Smooth muscle cell (in vitro differentiated cells): ENCODE results near the gene DIP2B. TPM values are rescaled to one million over a fixed set of nuclear protein-coding genes. Genes with fewer than 3 reads are reported as not detected.

ENCODE experiments used
- DNase-seq: peaks from one replicate; lab custom pipeline; 2025; ENCODE audit not compliant: unreplicated experiment; lab: John Stamatoyannopoulos, UW
- H2AFZ ChIP-seq: fragments of 200-600 bp; sonication (generic); 2 replicates; pipeline ENCODE4 v1.6.0; 2016; ENCODE audit warnings: antibody characterized with exemption, low read depth, mild to moderate bottlenecking
- H3F3A ChIP-seq: fragments of 200-600 bp; sonication (generic); 2 replicates; pipeline ENCODE4 v1.6.0; 2017; ENCODE audit warnings: antibody characterized with exemption, low read depth
- H3K27ac ChIP-seq: fragments of 200-600 bp; sonication (generic); 2 replicates; pipeline ENCODE4 v1.5.1; 2016; ENCODE audit warnings: low read depth, mild to moderate bottlenecking
- H3K27me3 ChIP-seq: fragments of 200-600 bp; sonication (generic); 2 replicates; pipeline ENCODE4 v1.6.1; 2016; ENCODE audit warnings: low read depth, mild to moderate bottlenecking
- H3K36me3 ChIP-seq: fragments of 200-600 bp; sonication (generic); 2 replicates; pipeline ENCODE4 v1.5.1; 2016; ENCODE audit warnings: low read depth
- H3K4me1 ChIP-seq: fragments of 200-600 bp; sonication (generic); 2 replicates; pipeline ENCODE4 v1.5.1; 2016; ENCODE audit warnings: low read depth
- H3K4me2 ChIP-seq: fragments of 200-600 bp; sonication (generic); 2 replicates; pipeline ENCODE4 v1.6.0; 2016; ENCODE audit warnings: mild to moderate bottlenecking
- H3K4me3 ChIP-seq: fragments of 200-600 bp; sonication (generic); 2 replicates; pipeline ENCODE4 v1.5.1; 2016; ENCODE audit warnings: mild to moderate bottlenecking
- H3K79me2 ChIP-seq: fragments of 200-600 bp; sonication (generic); 2 replicates; pipeline ENCODE4 v1.6.0; 2016; ENCODE audit warnings: low read depth, mild to moderate bottlenecking
- H3K9ac ChIP-seq: fragments of 200-600 bp; sonication (generic); 2 replicates; pipeline ENCODE4 v1.6.0; 2016; ENCODE audit warnings: low read depth
- H3K9me3 ChIP-seq: fragments of 200-600 bp; sonication (generic); replicated peaks from 2 replicates; pipeline ENCODE4 v1.5.1; 2016; ENCODE audit warnings: low read depth
- H4K20me1 ChIP-seq: fragments of 200-600 bp; sonication (generic); 2 replicates; pipeline ENCODE4 v1.6.0; 2016; ENCODE audit warnings: low read depth
- CTCF ChIP-seq: fragments of 200-600 bp; sonication (generic); IDR thresholded peaks from 2 replicates; pipeline ENCODE4 v1.5.1; 2017; ENCODE audit warnings: borderline replicate concordance, mild to moderate bottlenecking, antibody characterized with exemption; ENCODE audit not compliant: insufficient read depth, poor library complexity, severe bottlenecking
- WGBS: methylation state at CpG from one replicate; pipeline ENCODE4 v1.1.7; 2016; ENCODE audit warnings: low lambda C conversion rate; 5-methylcytosine and 5-hydroxymethylcytosine counted together
- polyA plus RNA-seq: library from polyadenylated mRNA; unstranded; fragments of >200 nt; fragmentation: Nextera tagmentation; extraction: Ambion mirVana; gene quantifications from 2 replicates; pipeline ENCODE4 v1.2.1, GENCODE V29; 2016
- total RNA-seq: library from RNA; depleted of rRNA; stranded (reverse); fragments of >200 nt; gene quantifications from 2 replicates; pipeline ENCODE4 v1.2.3, GENCODE V29; 2014

DIP2B gene
- total and polyA plus RNA-seq, 2 experiments from 2014 or later: 5.8 to 35.2 TPM

- WGBS: 93% methylated on average over 7 of the region's 7 CpGs
- no peak overlapping the region for H3K4me2 ChIP-seq
- H4K20me1 ChIP-seq: no peaks in the 10 kb centered on the region
- TF ChIP-seq CTCF: no peak
- H3K9ac ChIP-seq: no peak overlapping the region
- H3K4me1 ChIP-seq: no peaks in the 10 kb centered on the region
- H2AFZ ChIP-seq: no peak overlapping the region
- no peaks in the 10 kb centered on the region for H3K9me3 ChIP-seq
- H3K36me3 ChIP-seq: no peaks in the 10 kb centered on the region
- DNase-seq: no peak
- H3F3A ChIP-seq: no peaks in the 10 kb centered on the region
- H3K27ac ChIP-seq: no peak overlapping the region
- H3K4me3 ChIP-seq: no peak overlapping the region
- H3K79me2 ChIP-seq: no peaks in the 10 kb centered on the region
- H3K27me3 ChIP-seq: no peaks in the 10 kb centered on the region
Measured at GRCh38 chr12:50728417-50728816, 223.6 kb downstream of the DIP2B start.

- H3K27me3 ChIP-seq: no peaks in the 10 kb centered on the region
Measured at GRCh38 chr12:50728841-50729240, 224.1 kb downstream of the DIP2B start.

GRCh38 chr12:50732591-50732990 is 227.8 kb downstream of the DIP2B start:
- H3K27ac ChIP-seq: peak overlapping the region; percentile 71
- no peak overlapping the region for H3K9ac ChIP-seq
- no peaks in the 10 kb centered on the region for H3K9me3 ChIP-seq
- WGBS: 58% methylated on average over 9 of the region's 9 CpGs
- H3K79me2 ChIP-seq: no peaks in the 10 kb centered on the region
- H3F3A ChIP-seq: no peaks in the 10 kb centered on the region
- H4K20me1 ChIP-seq: no peaks in the 10 kb centered on the region
- H3K36me3 ChIP-seq: no peaks in the 10 kb centered on the region
- H3K4me2 ChIP-seq: no peak overlapping the region
- TF ChIP-seq CTCF: no peak
- no peaks in the 10 kb centered on the region for H3K27me3 ChIP-seq
- H3K4me3 ChIP-seq: no peak overlapping the region
- no peak overlapping the region for H2AFZ ChIP-seq
- no peaks in the 10 kb centered on the region for H3K4me1 ChIP-seq
- no peak for DNase-seq

More at GRCh38 chr12:50728841-50729240, 224.1 kb downstream of the DIP2B start:
- Histone ChIP-seq H3K4me3 (no peak overlapping the region), H3K36me3 (no peaks in the 10 kb centered on the region), H2AFZ (no peak overlapping the region), H4K20me1 (no peaks in the 10 kb centered on the region), H3F3A (no peaks in the 10 kb centered on the region), H3K79me2 (no peaks in the 10 kb centered on the region), H3K27ac (no peak overlapping the region), H3K4me1 (no peaks in the 10 kb centered on the region), H3K9me3 (no peaks in the 10 kb centered on the region), H3K4me2 (no peak overlapping the region), H3K9ac (no peak overlapping the region)
- WGBS: 96% methylated on average over 4 of the region's 4 CpGs
- no peak for TF ChIP-seq CTCF
- no peak for DNase-seq

GRCh38 chr12:50733706-50734105 is 228.9 kb downstream of the DIP2B start:
- WGBS: 93% methylated on average over 3 of the region's 3 CpGs
- H3F3A ChIP-seq: no peaks in the 10 kb centered on the region
- no peaks in the 10 kb centered on the region for H3K27me3 ChIP-seq
- no peaks in the 10 kb centered on the region for H3K79me2 ChIP-seq
- H3K4me1 ChIP-seq: no peaks in the 10 kb centered on the region
- TF ChIP-seq CTCF: no peak
- no peaks in the 10 kb centered on the region for H4K20me1 ChIP-seq
- DNase-seq: no peak
- H3K9me3 ChIP-seq: no peaks in the 10 kb centered on the region
- peaks cover 1% of the 10 kb centered on the region for H3K36me3 ChIP-seq
- no peak overlapping the region for H3K4me2 ChIP-seq
- no peak overlapping the region for H3K27ac ChIP-seq
- no peak overlapping the region for H3K9ac ChIP-seq
- H3K4me3 ChIP-seq: no peak overlapping the region
- no peak overlapping the region for H2AFZ ChIP-seq
